ENCODE measurements around the gene ZNF57.

GRCh38 chr19:2950286-2951124, 49.8 kb downstream of the ZNF57 start:
- TF ChIP-seq EZH2 (IDR thresholded peaks at IDR 0.05; ENCODE audit: low read depth, unreplicated experiment) = no peak
- TF ChIP-seq CTCF (conservative IDR thresholded peaks at IDR 0.05; ENCODE audit: low read depth in 2 of 2) = no peak
- peak; percentile 98 for TF ChIP-seq POLR2AphosphoS5 (IDR thresholded peaks at IDR 0.05; ENCODE audit: low read depth)
- no peak for TF ChIP-seq NANOG (IDR thresholded peaks at IDR 0.05; ENCODE audit: borderline replicate concordance)
- no peak for TF ChIP-seq ZNF462 (CRISPR knock-in tag; IDR thresholded peaks at IDR 0.05)
